GM19099 (cell line): ENCODE results near the gene FAM170B.

ENCODE experiments used
- POLR2A ChIP-seq: IDR thresholded peaks from 3 replicates; pipeline ENCODE4 v1.6.1; 2011; ENCODE audit warnings: low read depth; ENCODE audit not compliant: insufficient read length; ENCODE audit errors: extremely low read depth

Gene FAM170B

DNA sequence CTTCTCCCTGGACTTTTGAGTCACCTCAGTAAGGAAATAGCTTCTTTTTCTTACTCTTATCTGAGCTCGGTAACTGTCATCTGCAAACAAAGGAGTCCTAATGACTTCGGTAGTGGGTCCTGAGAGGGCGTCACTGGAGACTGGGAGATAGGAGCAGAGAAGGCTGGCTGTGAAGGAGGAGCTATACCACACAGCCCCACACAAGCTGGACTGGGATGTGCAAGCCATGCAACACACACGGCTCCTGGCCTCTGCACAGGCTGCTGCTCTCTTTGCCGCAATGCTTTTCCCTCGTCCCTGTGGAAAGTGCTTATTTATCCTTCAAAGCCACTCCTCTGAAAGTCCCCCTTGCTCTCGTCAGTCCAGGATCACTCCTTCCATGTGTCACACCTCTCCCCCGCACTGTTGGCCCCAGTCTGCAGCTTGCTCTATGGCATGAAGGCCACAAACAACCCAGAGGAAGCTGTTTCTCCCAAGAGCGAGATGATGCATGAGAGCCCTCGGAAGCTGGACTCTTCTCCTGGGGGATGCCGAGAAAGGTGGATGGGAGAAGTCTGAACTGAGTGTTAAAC is 39.5 kb upstream of the FAM170B start:
- no peak for TF ChIP-seq POLR2A

DNA sequence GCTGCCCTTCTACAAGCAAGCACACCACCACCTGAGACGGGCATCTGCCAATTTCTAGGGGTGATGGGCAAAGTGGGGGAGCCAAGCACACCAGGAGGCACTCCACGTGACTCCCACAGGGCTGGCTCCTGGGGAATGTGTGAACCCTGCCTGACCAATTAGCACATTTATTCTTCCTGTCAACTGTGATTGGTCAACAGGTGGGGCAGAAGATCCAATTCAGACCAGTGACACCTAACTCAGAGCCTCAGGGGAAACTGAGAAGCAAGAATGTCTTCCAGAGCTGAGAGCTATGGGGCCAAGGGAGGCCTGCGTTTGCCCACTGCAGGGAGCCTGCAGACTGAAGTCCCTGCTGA is 38.9 kb upstream of the FAM170B start:
- TF ChIP-seq POLR2A: no peak

DNA sequence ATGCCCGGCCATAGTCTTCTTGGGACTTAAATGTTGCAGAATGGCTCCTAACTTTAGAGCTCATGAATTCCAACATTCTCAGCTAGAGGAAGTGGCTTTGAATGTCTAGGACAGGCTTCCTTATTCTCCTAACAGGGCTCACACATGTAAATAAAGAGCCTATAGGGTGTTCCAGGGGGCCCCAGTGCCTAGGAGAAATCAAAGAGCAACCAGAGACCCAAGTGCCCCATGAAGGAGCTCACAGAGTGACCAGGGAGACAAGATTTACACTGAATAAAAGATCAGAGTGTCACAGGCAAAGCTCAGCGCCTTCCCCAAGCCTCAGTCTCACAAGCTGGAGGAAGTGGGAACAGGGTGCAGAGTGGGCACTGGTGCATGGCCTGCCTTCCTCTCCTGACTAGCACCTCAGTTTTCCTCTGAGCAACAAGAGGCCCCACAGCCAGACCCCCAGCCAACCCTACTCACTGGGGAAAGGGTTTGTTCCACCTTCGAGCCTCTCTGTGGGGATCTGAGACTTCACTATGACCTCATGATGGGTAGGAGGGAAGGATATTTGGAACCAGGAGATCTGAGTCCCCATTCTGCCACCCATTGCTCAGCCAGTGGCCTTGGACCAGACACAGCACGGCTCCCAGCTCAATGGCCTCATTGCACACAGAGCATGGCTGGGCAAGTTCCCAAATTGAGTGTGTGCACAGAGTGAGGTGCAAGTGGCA is 38.4 kb upstream of the FAM170B start:
- no peak for TF ChIP-seq POLR2A

DNA sequence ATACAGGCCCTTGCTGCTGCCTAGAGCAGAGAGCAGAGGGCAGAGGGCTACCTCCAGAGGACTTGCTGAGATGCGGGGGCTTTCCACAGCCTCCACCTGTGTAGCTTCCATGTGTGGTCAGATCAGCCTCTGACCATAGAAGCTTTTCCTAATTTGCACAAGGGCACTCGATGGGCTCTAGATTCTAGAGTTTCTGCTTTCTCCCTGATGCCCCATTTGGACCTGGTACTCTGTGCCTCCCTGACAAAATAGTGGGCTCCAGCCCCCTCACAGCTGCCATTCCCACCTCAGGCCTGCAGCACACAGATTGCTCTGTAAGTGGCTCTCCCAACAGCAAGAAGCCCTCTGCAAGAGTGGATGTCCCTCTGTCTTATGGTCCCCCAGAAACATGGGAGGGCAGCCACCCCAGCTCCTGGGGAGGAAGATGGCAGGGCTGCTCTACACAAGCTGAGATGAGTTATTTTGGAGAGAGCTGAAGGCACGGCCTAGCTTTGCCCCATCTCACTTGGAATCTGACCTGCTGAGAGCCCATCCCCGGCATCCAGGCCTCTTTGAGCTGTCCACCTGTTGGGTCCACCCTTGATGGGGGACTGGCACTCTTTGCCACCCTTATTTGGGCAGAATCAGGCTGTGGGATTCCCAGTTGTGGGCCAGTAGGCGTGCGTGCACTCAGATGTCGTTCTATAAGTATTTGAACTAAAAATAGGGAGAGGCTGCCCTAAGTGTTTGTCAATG is 37.7 kb upstream of the FAM170B start:
- TF ChIP-seq POLR2A: no peak

DNA sequence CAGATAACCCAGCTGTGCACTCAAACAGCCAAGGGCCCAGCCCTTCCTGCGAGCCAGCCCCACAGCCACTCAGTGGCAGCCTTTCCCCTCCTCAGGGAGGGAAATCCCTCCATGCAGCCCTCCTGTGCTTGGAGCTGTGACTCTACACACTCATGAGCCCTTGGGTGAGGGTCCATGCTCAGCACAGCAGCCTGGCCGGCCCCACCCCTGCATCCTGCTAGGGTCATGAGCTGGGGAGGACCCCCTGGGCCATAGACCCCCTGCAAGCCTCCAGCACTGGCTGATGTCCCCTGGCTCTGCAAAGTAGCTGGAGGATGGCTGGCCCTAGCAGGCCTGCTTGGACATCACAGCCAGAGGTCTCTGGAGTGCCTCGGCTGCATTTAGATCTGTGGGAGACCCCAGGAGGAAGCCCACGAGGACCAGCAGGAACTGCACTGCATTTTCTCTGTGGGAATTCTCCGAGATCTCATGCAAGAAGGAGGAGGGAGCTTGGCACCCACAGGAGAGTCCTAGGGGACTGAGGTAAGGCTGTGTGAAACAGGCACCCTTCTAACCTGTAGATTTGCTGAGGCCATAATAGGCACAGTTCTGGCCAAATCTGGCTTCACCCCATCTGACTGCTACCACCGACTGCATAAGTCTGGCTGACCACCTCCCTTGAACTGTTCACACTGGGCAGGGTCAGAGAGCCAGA is 37.0 kb upstream of the FAM170B start:
- no peak for TF ChIP-seq POLR2A

DNA sequence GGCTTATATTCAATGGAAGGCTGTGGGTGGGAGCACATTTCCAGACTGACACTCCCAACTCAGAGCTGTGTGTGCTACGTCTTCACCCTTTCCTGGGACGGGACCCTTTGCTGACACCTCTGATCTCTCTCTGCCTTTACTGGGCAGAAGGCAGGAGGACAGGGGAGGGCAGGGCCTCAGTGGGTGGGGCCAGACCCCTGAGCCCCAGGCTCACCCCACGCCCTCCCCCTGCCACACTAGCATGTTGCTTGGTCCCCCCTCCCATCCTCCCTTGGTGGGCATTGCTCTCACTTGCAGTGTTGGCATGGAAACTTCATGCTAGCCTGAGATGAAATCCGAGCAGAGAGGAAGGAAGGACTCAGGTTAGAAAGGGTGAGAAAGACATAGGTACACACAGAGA is 36.0 kb upstream of the FAM170B start:
- no peak for TF ChIP-seq POLR2A

DNA sequence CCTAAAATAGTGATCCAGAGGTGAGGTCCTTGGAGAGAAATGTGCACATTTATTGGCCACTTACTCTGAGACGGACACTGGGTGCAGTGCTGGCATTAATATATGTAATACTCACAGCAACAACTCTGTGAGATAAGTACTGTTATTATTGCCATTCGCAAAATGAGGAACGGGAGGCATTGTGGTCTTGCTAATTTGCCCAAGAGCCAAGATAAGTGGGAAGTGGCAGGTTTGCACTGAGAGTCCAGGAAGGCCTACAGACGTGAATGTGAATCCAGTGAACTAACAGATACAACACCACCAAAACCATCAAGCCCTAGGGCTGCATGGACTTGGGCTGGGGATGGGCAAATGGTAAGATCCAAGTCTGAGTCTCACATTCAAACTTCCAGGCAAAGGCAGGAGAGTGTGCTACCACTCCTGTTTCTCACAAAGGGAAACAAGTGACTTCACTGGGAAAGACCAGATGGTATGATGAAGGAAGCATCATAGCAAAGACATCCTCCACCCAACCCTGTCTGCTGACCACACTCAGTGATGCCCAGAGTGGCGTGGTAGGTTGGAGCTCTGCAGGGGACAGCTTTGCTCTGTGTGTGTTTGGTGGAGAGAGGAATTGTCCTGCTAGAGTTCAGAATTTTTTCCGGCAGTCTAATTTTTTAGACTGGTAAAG is 35.1 kb upstream of the FAM170B start:
- TF ChIP-seq POLR2A: no peak

DNA sequence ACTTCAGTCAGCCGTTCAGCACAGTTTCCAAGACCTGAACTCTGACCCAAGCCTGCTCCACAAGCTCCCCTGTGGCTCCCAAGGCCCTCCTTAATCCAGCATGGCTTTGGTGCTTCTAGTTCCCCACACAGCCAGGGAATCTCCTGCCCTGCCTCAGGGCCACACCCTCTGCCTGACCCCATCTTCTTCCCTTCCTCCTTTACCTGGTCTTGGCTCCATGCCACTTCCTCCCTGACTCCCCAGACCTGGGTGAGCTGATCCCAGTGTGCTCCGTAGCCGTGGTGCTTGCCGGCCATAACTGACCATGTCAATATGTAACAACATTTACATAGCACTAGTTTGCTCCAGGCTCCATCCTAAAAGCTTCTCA is 34.3 kb upstream of the FAM170B start:
- TF ChIP-seq POLR2A: no peak

DNA sequence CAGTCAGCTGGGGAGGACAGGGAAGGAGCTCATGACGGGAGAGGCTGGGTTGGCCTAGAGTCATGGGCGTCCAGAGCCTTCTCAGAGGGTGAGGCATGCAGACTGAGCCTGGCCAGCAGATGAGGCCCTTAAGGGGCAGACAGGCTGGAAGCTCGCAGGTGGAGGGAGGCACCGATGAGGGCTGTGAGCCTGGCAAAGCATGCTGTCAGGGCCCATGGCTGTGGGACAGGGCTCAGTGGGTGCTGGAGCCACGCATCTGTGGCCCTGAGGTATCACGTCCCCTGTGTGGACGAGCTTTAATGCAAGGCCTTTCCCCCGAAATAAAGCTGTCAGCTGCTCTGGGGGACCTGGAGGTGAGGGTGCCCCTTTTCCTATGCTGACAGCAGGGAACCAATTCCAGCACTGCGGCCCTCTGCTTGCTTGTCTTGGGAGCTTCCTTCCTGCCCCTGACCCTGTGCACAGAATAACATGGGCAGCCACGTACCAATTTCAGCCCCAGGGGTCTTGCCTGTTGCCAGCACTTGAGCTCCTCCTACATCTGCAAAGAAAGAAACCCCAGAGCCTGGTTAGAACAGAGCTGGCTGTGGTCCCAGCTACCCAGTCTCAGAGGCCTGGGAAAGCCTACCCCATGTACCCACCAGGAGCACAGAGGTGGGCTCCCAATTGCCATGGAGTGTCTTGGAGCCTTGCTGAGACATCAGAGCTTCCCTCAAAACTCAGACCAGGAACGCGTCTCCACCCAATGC is 33.8 kb upstream of the FAM170B start:
- TF ChIP-seq POLR2A: no peak

DNA sequence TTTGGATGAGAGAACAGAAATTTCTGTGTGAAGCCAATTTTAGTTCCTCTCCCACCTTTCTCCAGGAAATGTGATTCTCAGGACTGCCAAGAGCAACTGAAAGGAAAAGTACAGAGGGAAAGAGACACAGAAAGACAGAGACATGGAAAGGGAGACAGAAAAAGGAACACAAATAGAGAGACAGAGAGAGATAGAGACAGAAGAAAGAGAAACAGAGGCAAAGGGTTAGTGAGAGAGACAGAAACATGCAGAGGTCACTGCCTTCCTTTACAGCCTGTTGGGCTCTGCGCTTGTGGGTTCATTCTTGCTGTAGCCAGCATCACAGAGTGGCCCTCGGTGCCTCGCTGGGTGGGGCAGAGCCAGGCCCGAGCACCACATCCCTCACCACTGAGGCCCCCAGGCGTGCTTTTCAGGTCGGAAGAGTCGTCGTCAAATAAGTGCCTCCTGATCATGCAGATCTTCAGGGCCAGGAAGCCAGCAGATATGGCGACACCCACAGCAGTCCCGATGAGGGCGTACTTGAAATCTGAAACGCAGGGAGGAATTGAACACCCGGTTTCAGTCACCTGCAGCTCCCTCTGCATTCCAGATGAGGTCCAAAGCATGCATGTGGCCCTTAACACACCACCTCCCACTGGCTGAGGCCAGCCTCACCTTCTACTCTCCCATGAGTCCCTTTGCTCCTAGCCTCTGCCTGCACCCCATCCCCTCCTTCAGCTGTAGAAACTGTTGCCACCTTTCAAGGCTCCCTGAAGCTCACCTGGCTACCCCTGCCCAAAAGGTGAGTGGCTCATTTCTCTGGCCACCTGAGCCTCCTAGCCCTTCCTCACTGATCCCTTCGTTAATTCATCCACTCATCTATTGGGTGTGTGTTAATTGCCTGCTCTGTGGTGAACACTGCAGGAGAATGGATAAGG is 32.9 kb upstream of the FAM170B start:
- TF ChIP-seq POLR2A: no peak

DNA sequence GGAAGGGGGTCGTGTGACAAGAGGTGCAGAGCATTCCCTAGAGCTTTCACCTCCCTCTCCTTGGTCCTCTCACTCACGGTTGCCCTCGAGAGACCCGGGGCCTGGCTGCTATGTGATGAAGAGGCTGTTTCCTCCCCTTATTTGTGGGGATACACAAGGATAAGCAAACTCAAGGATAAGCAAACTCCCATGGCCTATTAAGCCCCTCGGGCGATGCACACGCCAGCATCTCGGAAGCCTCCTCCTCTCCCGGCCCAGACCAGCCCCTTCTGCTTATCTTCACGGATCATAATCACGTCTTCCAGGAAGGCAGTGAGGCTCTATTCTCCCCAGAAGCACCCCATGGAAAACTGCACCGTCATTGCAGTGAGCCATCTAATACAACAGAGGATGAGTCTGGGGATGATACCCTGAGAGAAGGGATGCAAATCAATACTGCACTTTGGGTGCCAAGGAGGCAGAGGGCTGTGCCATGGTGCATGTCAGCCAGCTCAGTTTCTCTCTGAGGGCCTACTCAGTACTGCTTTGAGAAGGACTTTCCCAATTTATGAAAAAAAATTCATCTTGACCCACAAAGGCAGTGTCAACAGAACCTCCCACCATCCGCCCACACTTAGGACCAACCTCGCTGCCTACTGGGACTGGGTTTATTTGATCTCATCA is 32.1 kb upstream of the FAM170B start:
- TF ChIP-seq POLR2A: no peak

DNA sequence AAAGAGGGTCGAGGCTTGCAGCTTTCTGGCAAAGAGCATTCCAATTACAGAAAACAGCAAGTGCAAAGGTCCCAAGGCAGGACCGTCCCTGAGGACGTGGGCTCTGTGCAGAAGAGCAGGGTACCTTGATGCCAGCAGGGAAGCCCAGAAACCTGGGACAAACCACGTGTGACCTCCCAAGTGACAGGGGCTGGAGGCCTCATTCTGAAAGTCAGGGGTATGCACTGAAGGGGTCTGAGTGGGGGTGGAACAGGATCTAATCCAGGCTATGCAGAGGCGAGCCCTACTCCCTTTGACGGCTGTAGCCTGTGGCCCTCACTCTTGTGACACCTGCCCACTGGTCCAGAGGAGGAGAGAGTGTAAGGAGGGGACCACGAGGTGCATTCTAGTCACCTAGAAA is 31.4 kb upstream of the FAM170B start:
- TF ChIP-seq POLR2A: no peak

DNA sequence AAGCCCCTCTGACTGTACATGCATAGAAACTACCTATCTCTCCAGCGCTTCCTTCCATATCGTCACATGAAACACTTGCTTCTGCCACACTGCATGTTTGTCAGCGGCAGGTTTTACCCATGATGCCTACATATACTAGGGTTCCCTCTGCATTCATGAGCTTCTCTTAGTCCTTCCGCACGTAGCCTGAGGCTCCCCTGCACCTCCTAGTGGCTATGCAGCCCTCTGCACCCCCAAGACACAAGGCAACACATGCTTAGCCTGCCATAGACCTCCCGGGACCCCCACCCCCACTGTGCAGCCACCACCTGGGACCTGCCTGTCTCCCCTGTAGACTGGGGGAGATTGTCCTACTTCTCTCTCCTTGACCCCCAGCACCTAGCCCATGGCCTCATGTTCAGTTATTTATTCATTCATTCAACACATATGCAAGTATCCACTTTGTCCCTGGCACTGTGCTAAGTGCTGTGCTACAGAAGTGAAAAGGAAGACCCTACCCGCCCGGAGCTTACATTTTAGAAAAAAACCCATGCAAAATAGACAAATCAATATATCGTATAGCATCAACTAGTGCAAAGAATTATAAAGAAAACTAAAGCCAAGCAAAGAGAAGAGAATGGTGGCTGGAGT is 30.9 kb upstream of the FAM170B start:
- no peak for TF ChIP-seq POLR2A

DNA sequence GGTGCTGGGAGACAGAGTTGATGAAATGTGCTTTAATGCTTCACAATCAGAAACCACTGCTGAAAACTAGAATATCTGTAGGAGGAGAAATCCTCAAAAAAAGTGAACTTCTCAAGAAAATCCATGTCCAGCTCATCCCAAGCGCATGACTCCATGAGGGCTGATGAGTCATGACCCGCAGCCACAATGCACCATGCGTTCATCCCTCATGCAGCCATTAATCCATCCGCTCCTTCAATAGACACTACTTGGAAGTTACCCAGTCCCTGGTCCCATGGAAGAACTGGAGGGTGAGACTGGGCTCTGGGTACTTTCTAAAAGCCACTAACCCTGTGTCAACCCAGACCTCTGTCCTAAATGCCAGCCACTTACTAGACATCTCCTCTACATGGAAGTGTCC is 29.9 kb upstream of the FAM170B start:
- TF ChIP-seq POLR2A: no peak
